Type B pancreatic cell (in vitro differentiated cells): Measurements from ENCODE around the gene SEC22A. TPM values are rescaled to one million over a fixed set of nuclear protein-coding genes. Genes with fewer than 3 reads are reported as not detected.

Experiments
- DNase-seq: peaks from one replicate; pipeline ENCODE4 v3.0.0; 2021; ENCODE audit warnings: mixed read lengths; ENCODE audit not compliant: unreplicated experiment; ENCODE audit errors: extremely low spot score
- H3K27ac Mint-ChIP-seq: 2 replicates; pipeline ENCODE4 v1.8.0; 2021; ENCODE audit warnings: mild to moderate bottlenecking, mixed read lengths
- H3K27me3 Mint-ChIP-seq: 2 replicates; pipeline ENCODE4 v1.8.0; 2021; ENCODE audit warnings: mixed read lengths
- H3K36me3 Mint-ChIP-seq: 2 replicates; pipeline ENCODE4 v1.8.0; 2021; ENCODE audit warnings: mixed read lengths
- H3K4me1 Mint-ChIP-seq: one replicate; pipeline ENCODE4 v1.8.0; 2021; ENCODE audit warnings: mixed read lengths; ENCODE audit not compliant: unreplicated experiment
- H3K4me3 Mint-ChIP-seq: 2 replicates; pipeline ENCODE4 v1.8.0; 2021; ENCODE audit warnings: mild to moderate bottlenecking, mixed read lengths
- H3K9me3 Mint-ChIP-seq: 2 replicates; pipeline ENCODE4 v1.8.0; 2021; ENCODE audit warnings: mixed read lengths
- total RNA-seq: library from RNA; stranded (reverse); gene quantifications from 2 replicates; pipeline ENCODE4 v1.2.1, GENCODE V29; 2021; ENCODE audit warnings: low replicate concordance
- TF ChIP-seq, protein P1 (sequence below): fragments of 200-600 bp; sonication (generic); conservative IDR thresholded peaks from 2 replicates; pipeline ENCODE4 v1.5.0; 2021; ENCODE audit warnings: antibody characterized with exemption, mild to moderate bottlenecking

SEC22A gene
- total RNA-seq, 1 donor from 2014 or later, result 15.6 TPM

DNA sequence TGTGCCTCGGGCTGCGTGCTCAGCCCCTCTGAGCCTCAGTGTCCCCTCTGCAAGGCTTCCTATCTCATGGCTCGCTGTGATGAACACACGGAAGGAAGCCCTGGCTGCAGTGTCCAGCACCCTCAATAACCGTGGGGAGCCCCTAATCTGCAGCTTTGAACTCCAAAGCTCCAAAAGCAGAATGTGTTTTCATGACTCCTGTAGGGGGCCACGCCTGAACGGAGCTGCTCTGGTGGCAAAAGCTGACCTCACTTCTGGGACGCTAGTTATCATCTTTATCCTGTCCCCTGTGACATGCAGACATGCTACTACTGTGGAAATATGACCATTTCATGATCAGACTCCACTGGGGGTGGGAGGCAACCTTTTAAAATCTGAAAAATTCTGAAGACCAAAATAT, 98.8 kb downstream of the SEC22A start:
- Mint-ChIP-seq H3K4me3 (no peak overlapping the region), H3K36me3 (no peaks in the 10 kb centered on the region), H3K27ac (no peak overlapping the region), H3K27me3 (no peaks in the 10 kb centered on the region), H3K9me3 (no peaks in the 10 kb centered on the region), H3K4me1 (no peaks in the 10 kb centered on the region)
- TF ChIP-seq, protein P1, sequence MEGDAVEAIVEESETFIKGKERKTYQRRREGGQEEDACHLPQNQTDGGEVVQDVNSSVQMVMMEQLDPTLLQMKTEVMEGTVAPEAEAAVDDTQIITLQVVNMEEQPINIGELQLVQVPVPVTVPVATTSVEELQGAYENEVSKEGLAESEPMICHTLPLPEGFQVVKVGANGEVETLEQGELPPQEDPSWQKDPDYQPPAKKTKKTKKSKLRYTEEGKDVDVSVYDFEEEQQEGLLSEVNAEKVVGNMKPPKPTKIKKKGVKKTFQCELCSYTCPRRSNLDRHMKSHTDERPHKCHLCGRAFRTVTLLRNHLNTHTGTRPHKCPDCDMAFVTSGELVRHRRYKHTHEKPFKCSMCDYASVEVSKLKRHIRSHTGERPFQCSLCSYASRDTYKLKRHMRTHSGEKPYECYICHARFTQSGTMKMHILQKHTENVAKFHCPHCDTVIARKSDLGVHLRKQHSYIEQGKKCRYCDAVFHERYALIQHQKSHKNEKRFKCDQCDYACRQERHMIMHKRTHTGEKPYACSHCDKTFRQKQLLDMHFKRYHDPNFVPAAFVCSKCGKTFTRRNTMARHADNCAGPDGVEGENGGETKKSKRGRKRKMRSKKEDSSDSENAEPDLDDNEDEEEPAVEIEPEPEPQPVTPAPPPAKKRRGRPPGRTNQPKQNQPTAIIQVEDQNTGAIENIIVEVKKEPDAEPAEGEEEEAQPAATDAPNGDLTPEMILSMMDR, result no peak
- DNase-seq, result no peak

DNA sequence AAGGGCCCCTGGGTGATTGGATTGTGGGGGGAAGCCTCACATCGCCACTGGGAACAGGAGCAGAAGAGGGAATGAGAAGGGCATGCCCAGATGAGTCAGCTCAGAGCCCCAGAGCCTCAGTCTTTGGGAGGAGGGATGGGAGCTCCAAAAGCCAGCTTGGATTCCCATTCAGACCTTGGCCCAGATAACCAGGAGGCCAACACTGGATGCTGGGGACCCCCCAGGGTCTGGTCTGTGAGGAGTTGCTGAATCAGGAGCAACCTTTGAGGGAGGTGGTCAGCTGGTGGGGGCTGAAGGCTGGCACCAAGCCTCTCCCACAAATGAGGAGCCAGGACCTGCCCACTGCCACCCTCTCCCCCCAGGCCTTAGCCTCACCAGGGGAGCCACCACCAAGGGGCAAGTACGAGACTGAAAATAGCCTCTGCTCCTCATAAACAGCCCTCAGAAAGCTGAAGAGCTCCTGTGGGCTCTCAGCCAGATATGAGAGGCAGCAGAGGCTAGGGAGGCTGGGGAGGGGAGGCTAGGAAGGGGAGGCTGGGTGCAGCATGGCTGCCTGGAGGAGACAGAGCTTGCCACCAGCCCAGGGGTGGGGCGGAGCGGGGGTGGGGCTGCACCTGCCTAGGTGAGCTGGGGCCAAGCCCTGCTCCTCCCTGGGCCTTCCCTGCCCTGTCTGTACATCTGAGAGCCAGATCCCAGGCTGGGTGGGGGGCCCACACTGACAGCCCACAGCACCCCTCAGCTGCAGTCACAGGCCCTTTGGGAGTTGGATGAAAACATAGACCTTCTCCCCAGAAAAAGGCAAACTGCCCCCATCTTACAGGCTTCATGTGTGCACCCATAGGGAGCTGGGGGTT, 99.8 kb downstream of the SEC22A start:
- no peak for DNase-seq
- Mint-ChIP-seq H3K36me3 (no peaks in the 10 kb centered on the region), H3K27ac (no peak overlapping the region), H3K9me3 (no peaks in the 10 kb centered on the region), H3K4me3 (no peak overlapping the region), H3K27me3 (no peaks in the 10 kb centered on the region), H3K4me1 (no peaks in the 10 kb centered on the region)
- TF ChIP-seq, protein P1, result no peak

DNA sequence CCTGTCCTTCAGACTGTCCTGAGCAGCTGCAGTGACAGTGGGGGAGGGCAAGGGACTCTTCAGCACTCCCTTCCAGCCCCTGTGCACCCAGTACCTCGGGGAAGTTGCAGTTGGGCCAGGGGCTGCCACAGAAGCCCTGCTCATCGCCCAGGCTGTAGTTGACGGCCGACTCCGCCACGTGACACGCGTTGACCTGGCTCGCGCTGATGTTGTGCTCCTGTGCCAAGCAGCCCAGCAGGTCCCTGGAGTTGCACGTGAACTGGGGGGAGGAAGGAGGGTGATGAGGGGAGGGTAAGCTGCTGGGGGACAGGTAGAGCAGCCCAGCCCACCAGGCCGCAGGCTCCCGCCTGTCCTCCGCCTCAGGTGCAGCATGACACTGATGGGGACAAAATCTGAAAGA, 101.2 kb downstream of the SEC22A start:
- H3K27ac Mint-ChIP-seq, result no peak overlapping the region
- H3K9me3 Mint-ChIP-seq, result no peaks in the 10 kb centered on the region
- no peak for DNase-seq
- TF ChIP-seq, protein P1, result no peak
- H3K4me3 Mint-ChIP-seq, result no peak overlapping the region
- H3K27me3 Mint-ChIP-seq, result no peaks in the 10 kb centered on the region
- no peaks in the 10 kb centered on the region for H3K4me1 Mint-ChIP-seq
- no peaks in the 10 kb centered on the region for H3K36me3 Mint-ChIP-seq

DNA sequence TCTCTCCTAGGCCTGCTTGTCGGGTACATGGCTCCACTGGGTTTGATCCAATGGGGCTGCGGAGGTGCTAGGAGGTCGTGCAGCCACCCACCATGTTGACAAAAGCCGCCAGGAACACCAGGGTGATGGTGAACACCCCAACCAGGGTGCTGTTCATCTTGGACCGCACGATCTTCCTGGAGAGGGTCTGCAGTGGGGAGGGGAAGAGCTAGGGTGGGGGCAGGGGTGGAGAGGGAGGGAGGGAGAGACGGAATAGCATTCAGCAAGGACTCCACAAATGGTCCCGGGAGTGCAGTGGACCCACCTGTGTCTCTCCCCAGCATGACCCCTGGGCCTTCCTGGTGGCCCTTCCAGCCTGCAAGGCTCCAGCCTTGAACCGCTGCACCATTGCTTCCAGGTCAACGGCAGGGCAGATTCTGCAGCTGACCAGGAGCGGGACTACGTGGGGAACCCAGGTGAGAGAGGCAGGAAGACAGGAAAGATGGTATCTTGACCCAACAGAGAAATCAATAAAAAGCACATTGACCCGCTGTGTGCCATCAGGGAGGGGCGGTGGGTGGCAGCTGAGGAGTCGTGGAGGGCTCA, 102.3 kb downstream of the SEC22A start:
- Mint-ChIP-seq H3K9me3 (no peaks in the 10 kb centered on the region), H3K4me3 (no peak overlapping the region), H3K27ac (no peak overlapping the region), H3K4me1 (no peaks in the 10 kb centered on the region), H3K36me3 (no peaks in the 10 kb centered on the region), H3K27me3 (no peaks in the 10 kb centered on the region)
- TF ChIP-seq, protein P1, result no peak
- DNase-seq, result no peak

DNA sequence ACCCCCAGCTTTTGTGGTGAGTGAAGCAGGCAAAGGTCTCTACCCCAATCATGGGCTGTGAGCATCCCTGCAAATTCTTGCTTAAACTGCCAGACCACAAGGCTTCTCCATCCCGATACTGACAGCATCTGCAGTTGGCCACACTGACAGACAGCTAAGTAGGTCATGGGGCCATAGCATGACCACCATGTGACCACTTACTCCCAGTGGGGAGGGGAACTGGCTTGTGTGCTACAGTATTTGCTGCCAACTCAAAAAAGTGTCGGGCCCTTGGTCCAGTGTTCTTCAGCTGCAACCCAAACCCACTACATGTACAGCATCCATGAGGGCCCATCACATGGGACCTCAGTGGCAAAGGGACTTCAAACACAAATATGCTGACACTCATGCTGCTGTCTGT, 103.4 kb downstream of the SEC22A start:
- no peaks in the 10 kb centered on the region for H3K36me3 Mint-ChIP-seq
- H3K27me3 Mint-ChIP-seq, result no peaks in the 10 kb centered on the region
- DNase-seq, result no peak
- no peak overlapping the region for H3K4me3 Mint-ChIP-seq
- H3K9me3 Mint-ChIP-seq, result no peaks in the 10 kb centered on the region
- H3K27ac Mint-ChIP-seq, result no peak overlapping the region
- H3K4me1 Mint-ChIP-seq, result no peaks in the 10 kb centered on the region
- TF ChIP-seq, protein P1, result no peak
